Kidney glomerular epithelial cell (primary cell): ENCODE data around the gene TUBB.
"Not testable (repeated sequence)": the region's sequence is repeated elsewhere in the genome, so short reads cannot be mapped to it uniquely, and the experiment has no call there.

Experiments used
- DNase-seq: peaks from one replicate; lab custom pipeline; 2025; lab: John Stamatoyannopoulos, UW

Gene TUBB

GRCh38 chr6:30719356-30719755, 796 bp upstream of the TUBB start:
- peak; percentile 37 for DNase-seq

GRCh38 chr6:30720738-30721197, 616 bp downstream of the TUBB start:
- no peak for DNase-seq

GRCh38 chr6:30721198-30722024, 1.3 kb downstream of the TUBB start:
- DNase-seq, result peak; percentile 77

- not testable (repeated sequence) for DNase-seq
Measured at GRCh38 chr6:30722025-30722279, 1.8 kb downstream of the TUBB start.

- peak; percentile 51 for DNase-seq
Measured at GRCh38 chr6:30722280-30723112, 2.3 kb downstream of the TUBB start.

GRCh38 chr6:30723159-30723842, 3.1 kb downstream of the TUBB start:
- DNase-seq, result not testable (repeated sequence)

GRCh38 chr6:30723843-30724741, 3.9 kb downstream of the TUBB start:
- not testable (repeated sequence) for DNase-seq

GRCh38 chr6:30724906-30725667, 4.9 kb downstream of the TUBB start:
- DNase-seq, result no peak

- DNase-seq, result peak; percentile 55
Measured at GRCh38 chr6:30725713-30726505, 5.8 kb downstream of the TUBB start.

GRCh38 chr6:30726506-30727413, 6.6 kb downstream of the TUBB start:
- no peak for DNase-seq

GRCh38 chr6:30727920-30728553, 7.9 kb downstream of the TUBB start:
- DNase-seq, result no peak

GRCh38 chr6:30730601-30731435, 10.7 kb downstream of the TUBB start:
- DNase-seq, result peak; percentile 72

GRCh38 chr6:30732237-30732943, 12.2 kb downstream of the TUBB start:
- no peak for DNase-seq

- no peak for DNase-seq
Measured at GRCh38 chr6:30735668-30736314, 15.6 kb downstream of the TUBB start.

GRCh38 chr6:30738532-30738931, 18.4 kb downstream of the TUBB start:
- no peak for DNase-seq

- DNase-seq, result no peak
Measured at GRCh38 chr6:30740540-30740870, 20.4 kb downstream of the TUBB start.
